MM.1S (cell line): ENCODE measurements around the gene STEAP1B.
A peak's percentile ranks its signal among the peaks of the same experiment; 100 is the strongest.

Experiments
- DNase-seq: peaks from one replicate; pipeline ENCODE4 v3.0.0-alpha.2; 2015
- H2AFZ ChIP-seq: fragments of 300-600 bp; sonication (generic); 2 replicates; pipeline ENCODE4 v1.6.0; 2016; ENCODE audit warnings: antibody characterized with exemption, low read length
- H3F3A ChIP-seq: fragments of 300-600 bp; sonication (generic); 2 replicates; pipeline ENCODE4 v1.6.1; 2016; ENCODE audit warnings: mild to moderate bottlenecking, antibody characterized with exemption, low read length, moderate library complexity, mixed read lengths; ENCODE audit not compliant: insufficient read depth
- H3K27ac ChIP-seq: fragments of 300-600 bp; sonication (generic); 2 replicates; pipeline ENCODE4 v1.5.1; 2016; ENCODE audit warnings: mild to moderate bottlenecking, low read length
- H3K27me3 ChIP-seq: fragments of 300-600 bp; sonication (generic); replicated peaks from 2 replicates; pipeline ENCODE4 v1.6.0; 2016; ENCODE audit warnings: low read length; ENCODE audit not compliant: insufficient read depth
- H3K36me3 ChIP-seq: fragments of 300-600 bp; sonication (generic); replicated peaks from 2 replicates; pipeline ENCODE4 v1.6.1; 2016; ENCODE audit warnings: mild to moderate bottlenecking, low read length, mixed read lengths; ENCODE audit not compliant: insufficient read depth
- H3K4me1 ChIP-seq: fragments of 300-600 bp; sonication (generic); 2 replicates; pipeline ENCODE4 v1.6.1; 2016; ENCODE audit warnings: low read length, mixed read lengths
- H3K4me2 ChIP-seq: fragments of 300-600 bp; sonication (generic); 2 replicates; pipeline ENCODE4 v1.6.0; 2016; ENCODE audit warnings: low read depth, low read length
- H3K4me3 ChIP-seq: fragments of 300-600 bp; sonication (generic); 2 replicates; pipeline ENCODE4 v1.5.1; 2016; ENCODE audit warnings: low read length, mixed read lengths
- H3K79me2 ChIP-seq: fragments of 300-600 bp; sonication (generic); 2 replicates; pipeline ENCODE4 v1.6.1; 2016; ENCODE audit warnings: mixed run types, low read length, mixed read lengths
- H3K9ac ChIP-seq: fragments of 300-600 bp; sonication (generic); 2 replicates; pipeline ENCODE4 v1.6.1; 2016; ENCODE audit warnings: low read length, mixed read lengths
- H3K9me2 ChIP-seq: fragments of 300-600 bp; sonication (generic); replicated peaks from 2 replicates; pipeline ENCODE4 v1.6.1; 2016; ENCODE audit warnings: mild to moderate bottlenecking, low read length, mixed read lengths; ENCODE audit not compliant: insufficient read depth
- H3K9me3 ChIP-seq: fragments of 300-600 bp; sonication (generic); replicated peaks from 2 replicates; pipeline ENCODE4 v1.6.1; 2016; ENCODE audit warnings: mild to moderate bottlenecking, low read length, mixed read lengths; ENCODE audit not compliant: insufficient read depth
- H4K20me1 ChIP-seq: fragments of 300-600 bp; sonication (generic); 2 replicates; pipeline ENCODE4 v1.6.1; 2016; ENCODE audit warnings: mild to moderate bottlenecking, low read length, moderate library complexity, mixed read lengths; ENCODE audit not compliant: insufficient read depth
- EZH2 ChIP-seq: fragments of 300-600 bp; sonication (generic); optimal IDR thresholded peaks from 2 replicates; pipeline ENCODE3; 2017; ENCODE audit warnings: low read depth, mild to moderate bottlenecking, antibody characterized with exemption, low read length, mixed read lengths
- EZH2phosphoT487 ChIP-seq: fragments of 300-600 bp; sonication (generic); IDR thresholded peaks from 2 replicates; pipeline ENCODE4 v1.6.1; 2018; ENCODE audit warnings: antibody characterized with exemption, low read length
- TF ChIP-seq, protein P1 (sequence below): fragments of 300-600 bp; sonication (generic); IDR thresholded peaks from 2 replicates; pipeline ENCODE4 v1.5.1; 2016; ENCODE audit warnings: antibody characterized with exemption, low read length, mixed read lengths

The STEAP1B gene

DNA sequence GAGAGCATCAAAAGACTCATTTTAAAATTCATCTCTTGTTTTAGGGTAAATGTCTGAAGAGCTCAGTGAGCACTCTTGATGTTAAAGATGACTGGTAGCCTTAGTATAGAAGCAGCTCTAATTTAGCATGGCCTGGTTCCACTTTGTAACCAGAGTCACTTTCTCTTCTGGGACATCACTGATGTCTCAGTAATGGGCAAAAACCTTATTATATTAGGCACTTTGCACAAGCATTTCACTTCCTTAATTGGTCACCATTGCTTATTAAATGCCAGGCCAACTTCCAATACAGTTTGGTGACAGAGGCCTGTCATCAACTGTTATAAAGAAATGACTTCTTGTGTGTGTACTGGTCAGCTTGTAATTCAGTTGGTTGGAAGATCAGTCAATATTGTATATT lies 53.0 kb downstream of the STEAP1B start:
- no peak overlapping the region for H2AFZ ChIP-seq

DNA sequence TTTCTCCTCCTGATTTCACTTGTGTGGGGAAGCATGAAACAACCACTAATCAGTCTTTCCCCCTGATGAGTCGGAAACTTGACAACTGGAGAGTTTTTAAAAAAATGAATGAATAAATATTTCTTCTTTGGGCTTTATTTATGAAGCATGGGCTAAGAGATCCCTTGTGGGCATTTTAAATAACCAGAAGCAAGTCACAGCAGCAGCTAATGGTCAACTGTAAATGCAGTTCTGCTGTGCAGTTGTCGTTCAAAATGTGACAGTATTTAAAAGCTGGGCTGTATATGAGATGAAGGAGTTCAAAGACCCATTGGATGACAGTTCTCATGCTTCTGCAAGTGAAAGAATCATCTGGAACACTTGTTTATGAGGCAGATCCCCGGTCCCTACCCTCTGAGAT lies 54.1 kb downstream of the STEAP1B start:
- no peaks in the 10 kb centered on the region for H3K36me3 ChIP-seq
- no peaks in the 10 kb centered on the region for H4K20me1 ChIP-seq
- H3K79me2 ChIP-seq: no peaks in the 10 kb centered on the region
- peaks cover 48% of the 10 kb centered on the region for H3F3A ChIP-seq
- no peak for TF ChIP-seq EZH2
- TF ChIP-seq, protein P1, sequence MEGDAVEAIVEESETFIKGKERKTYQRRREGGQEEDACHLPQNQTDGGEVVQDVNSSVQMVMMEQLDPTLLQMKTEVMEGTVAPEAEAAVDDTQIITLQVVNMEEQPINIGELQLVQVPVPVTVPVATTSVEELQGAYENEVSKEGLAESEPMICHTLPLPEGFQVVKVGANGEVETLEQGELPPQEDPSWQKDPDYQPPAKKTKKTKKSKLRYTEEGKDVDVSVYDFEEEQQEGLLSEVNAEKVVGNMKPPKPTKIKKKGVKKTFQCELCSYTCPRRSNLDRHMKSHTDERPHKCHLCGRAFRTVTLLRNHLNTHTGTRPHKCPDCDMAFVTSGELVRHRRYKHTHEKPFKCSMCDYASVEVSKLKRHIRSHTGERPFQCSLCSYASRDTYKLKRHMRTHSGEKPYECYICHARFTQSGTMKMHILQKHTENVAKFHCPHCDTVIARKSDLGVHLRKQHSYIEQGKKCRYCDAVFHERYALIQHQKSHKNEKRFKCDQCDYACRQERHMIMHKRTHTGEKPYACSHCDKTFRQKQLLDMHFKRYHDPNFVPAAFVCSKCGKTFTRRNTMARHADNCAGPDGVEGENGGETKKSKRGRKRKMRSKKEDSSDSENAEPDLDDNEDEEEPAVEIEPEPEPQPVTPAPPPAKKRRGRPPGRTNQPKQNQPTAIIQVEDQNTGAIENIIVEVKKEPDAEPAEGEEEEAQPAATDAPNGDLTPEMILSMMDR: no peak
- no peak for TF ChIP-seq EZH2phosphoT487
- H3K4me1 ChIP-seq: peaks cover 47% of the 10 kb centered on the region
- H3K27ac ChIP-seq: peak overlapping the region; percentile 95
- H2AFZ ChIP-seq: no peak overlapping the region
- peak overlapping the region; percentile 35 for H3K4me3 ChIP-seq
- no peaks in the 10 kb centered on the region for H3K27me3 ChIP-seq
- DNase-seq: no peak
- H3K9ac ChIP-seq: peak overlapping the region; percentile 65
- no peaks in the 10 kb centered on the region for H3K9me3 ChIP-seq
- H3K9me2 ChIP-seq: no peaks in the 10 kb centered on the region
- H3K4me2 ChIP-seq: peak overlapping the region; percentile 60

More for the DNA sequence above, 53.0 kb downstream of the STEAP1B start:
- Histone ChIP-seq H4K20me1 (no peaks in the 10 kb centered on the region), H3K4me1 (peaks cover 47% of the 10 kb centered on the region), H3K36me3 (no peaks in the 10 kb centered on the region), H3K9me2 (no peaks in the 10 kb centered on the region), H3K9me3 (no peaks in the 10 kb centered on the region), H3K4me2 (peak overlapping the region; percentile 60; the same call in 1 of the 2 replicates), H3K4me3 (no peak overlapping the region), H3K27me3 (no peaks in the 10 kb centered on the region), H3K27ac (peak overlapping the region; percentile 95), H3F3A (peaks cover 48% of the 10 kb centered on the region), H3K9ac (peak overlapping the region; percentile 65), H3K79me2 (no peaks in the 10 kb centered on the region)
- peak; percentile 39 for DNase-seq
- no peak for TF ChIP-seq EZH2
- TF ChIP-seq, protein P1: no peak

DNA sequence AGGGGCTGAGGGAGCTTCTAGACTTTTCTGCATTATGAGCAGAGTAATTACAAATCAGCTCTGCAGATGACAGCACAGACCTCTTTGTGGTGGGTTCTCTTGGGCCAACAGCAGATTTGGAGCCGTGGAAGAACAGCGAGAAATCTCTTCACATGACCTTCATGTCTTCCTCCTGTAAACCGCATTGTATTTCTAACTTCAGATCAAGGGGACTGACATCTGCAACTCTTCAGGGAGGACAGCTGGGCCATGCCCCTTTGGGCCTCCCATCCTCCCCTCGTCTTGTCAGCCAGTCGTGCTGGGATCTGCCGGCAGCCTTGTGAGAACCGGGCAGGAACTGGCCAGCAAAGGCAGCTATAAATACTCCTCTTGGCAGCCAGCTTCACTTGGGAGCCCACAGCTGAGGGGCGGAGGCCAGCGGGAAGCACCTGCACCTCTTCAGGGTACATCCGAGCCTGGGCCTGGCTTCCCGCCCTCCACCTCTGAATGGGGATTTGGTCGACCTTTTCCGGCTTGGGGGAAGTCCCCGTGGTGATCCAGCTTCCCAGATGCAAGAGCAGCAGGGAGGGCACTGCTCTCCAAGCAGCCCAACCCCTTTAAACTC lies 54.7 kb downstream of the STEAP1B start:
- H3K79me2 ChIP-seq: no peaks in the 10 kb centered on the region
- DNase-seq: peak; percentile 92
- no peaks in the 10 kb centered on the region for H3K9me3 ChIP-seq
- no peaks in the 10 kb centered on the region for H4K20me1 ChIP-seq
- peak overlapping the region; percentile 95 for H3K27ac ChIP-seq
- H3K4me3 ChIP-seq: peak overlapping the region; percentile 35
- no peaks in the 10 kb centered on the region for H3K36me3 ChIP-seq
- H3K4me1 ChIP-seq: peaks cover 47% of the 10 kb centered on the region
- peak overlapping the region; percentile 14 for H2AFZ ChIP-seq
- H3K27me3 ChIP-seq: no peaks in the 10 kb centered on the region
- peak overlapping the region; percentile 60 for H3K4me2 ChIP-seq
- H3F3A ChIP-seq: peaks cover 48% of the 10 kb centered on the region
- peak overlapping the region; percentile 65 for H3K9ac ChIP-seq
- no peaks in the 10 kb centered on the region for H3K9me2 ChIP-seq
- TF ChIP-seq EZH2 (no peak), EZH2phosphoT487 (no peak)
- TF ChIP-seq, protein P1: no peak
